WTC11 (cell line): ENCODE data around the gene UTS2B. TPM values are rescaled to one million over a fixed set of nuclear protein-coding genes. Genes with fewer than 3 reads are reported as not detected.

Source experiments
- ATAC-seq: fragments of 200-7000 bp; cut with Tn5 transposase; 2 replicates; pipeline ENCODE4 v1.10.0; 2021; ENCODE audit warnings: mild to moderate bottlenecking, moderate library complexity
- CTCF ChIA-PET: fragments of 300-600 bp; sonication (Branson Sonifier 250); formaldehyde crosslinking; loops from one replicate; lab custom pipeline; 2021; ENCODE audit warnings: antibody characterized with exemption; lab: Charles Lee
- POLR2A ChIA-PET: fragments of 350-600 bp; sonication (Branson Sonifier 250); formaldehyde crosslinking; loops from one replicate; lab custom pipeline; 2021; ENCODE audit warnings: antibody characterized with exemption; lab: Charles Lee
- DNase-seq: peaks from one replicate; pipeline ENCODE4 v3.0.0; 2021; ENCODE audit warnings: low spot score
- H3K27ac Mint-ChIP-seq: 2 replicates; pipeline ENCODE4 v1.8.0; 2021; ENCODE audit warnings: mixed read lengths
- H3K27me3 Mint-ChIP-seq: 2 replicates; pipeline ENCODE4 v1.8.0; 2021; ENCODE audit warnings: low read depth, mild to moderate bottlenecking, moderate library complexity, mixed read lengths
- H3K36me3 Mint-ChIP-seq: 2 replicates; pipeline ENCODE4 v1.8.0; 2021; ENCODE audit warnings: mixed read lengths
- H3K4me1 Mint-ChIP-seq: 2 replicates; pipeline ENCODE4 v1.8.0; 2022; ENCODE audit warnings: mixed read lengths
- H3K4me3 Mint-ChIP-seq: 2 replicates; pipeline ENCODE4 v1.8.0; 2021; ENCODE audit warnings: mild to moderate bottlenecking, moderate library complexity, mixed read lengths
- H3K9me3 Mint-ChIP-seq: 2 replicates; pipeline ENCODE4 v1.8.0; 2021; ENCODE audit warnings: mixed read lengths
- ATF2 ChIP-seq: sonication (generic); formaldehyde crosslinking; IDR thresholded peaks from 2 replicates; pipeline ENCODE4 v1.8.1; 2022; ENCODE audit warnings: low read depth, missing genetic modification reagents, borderline replicate concordance
- GABPB1 ChIP-seq: sonication (generic); formaldehyde crosslinking; IDR thresholded peaks from 2 replicates; pipeline ENCODE4 v1.8.1; 2023; ENCODE audit warnings: mild to moderate bottlenecking, missing genetic modification reagents
- GTF2I ChIP-seq: fragments of 250-450 bp; sonication (Bioruptor Pico); conservative IDR thresholded peaks from 2 replicates; pipeline ENCODE4 v1.4.0; 2021; ENCODE audit warnings: mild to moderate bottlenecking
- SMAD4 ChIP-seq: sonication (generic); formaldehyde crosslinking; IDR thresholded peaks from 2 replicates; pipeline ENCODE4 v1.8.0; 2022; ENCODE audit warnings: mild to moderate bottlenecking, missing genetic modification reagents
- ZNF138 ChIP-seq: sonication (generic); formaldehyde crosslinking; conservative IDR thresholded peaks from 2 replicates; pipeline ENCODE4 v1.8.1; 2022; ENCODE audit warnings: mild to moderate bottlenecking, moderate library complexity, missing genetic modification reagents
- total RNA-seq: library from RNA; stranded (reverse); gene quantifications from 3 replicates; pipeline ENCODE4 v1.2.3, GENCODE V29; 2021

The UTS2B gene
- total RNA-seq, 1 experiment from 2014 or later, result not detected

DNA sequence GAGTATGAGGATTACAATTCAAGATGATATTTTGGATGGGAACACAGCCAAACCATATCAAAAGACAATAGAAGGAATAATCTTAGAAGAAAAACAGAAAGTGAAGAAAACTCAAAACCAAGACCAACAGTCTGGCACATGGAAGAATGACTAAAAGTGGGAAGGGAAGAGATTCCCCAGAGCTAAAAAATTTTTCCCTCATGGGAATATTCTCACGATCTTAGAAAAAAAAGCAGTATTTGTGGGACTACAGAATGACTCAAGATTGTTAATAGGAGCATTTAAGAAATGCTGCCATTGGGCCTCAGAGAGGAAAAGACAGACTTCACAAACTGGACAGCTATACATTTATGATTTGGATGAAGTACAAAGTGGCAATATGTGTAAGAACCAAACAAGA is 113.0 kb downstream of the UTS2B start:
- H3K27me3 Mint-ChIP-seq, result no peaks in the 10 kb centered on the region
- H3K4me3 Mint-ChIP-seq, result no peak overlapping the region
- POLR2A ChIA-PET, result no interaction called here
- TF ChIP-seq ZNF138 (CRISPR knock-in tag), result no peak
- TF ChIP-seq GABPB1 (CRISPR knock-in tag), result no peak
- TF ChIP-seq SMAD4, result no peak
- TF ChIP-seq ATF2 (CRISPR knock-in tag), result no peak
- no peak for TF ChIP-seq GTF2I
- no peak for DNase-seq
- no peak for ATAC-seq
- peaks cover 17% of the 10 kb centered on the region for H3K36me3 Mint-ChIP-seq
- CTCF ChIA-PET, result no interaction called here
- H3K4me1 Mint-ChIP-seq, result no peaks in the 10 kb centered on the region
- H3K9me3 Mint-ChIP-seq, result peaks cover 38% of the 10 kb centered on the region
- H3K27ac Mint-ChIP-seq, result no peak overlapping the region

Other genes starting within 250 kb of the UTS2B start
- not detected in 3 replicates for gene OSTN, start 131.3 kb downstream of the UTS2B start, total RNA-seq
- gene CCDC50, start 1.1 kb downstream of the UTS2B start, total RNA-seq, result 31.6 to 35.4 TPM (median 33.1 TPM) in 3 replicates
- gene PYDC2, start 130.6 kb upstream of the UTS2B start, total RNA-seq, result not detected in 3 replicates